Stimulated activated CD4-positive, alpha-beta T cell treated with anti-CD3 and anti-CD28 coated beads, Interleukin-12 subunit alpha, Interleukin-12 subunit beta, amount 100 ng/mL, for 4 hours (primary cell): ENCODE data around the gene LYG1.
"Not testable (repeated sequence)": the region's sequence is repeated elsewhere in the genome, so short reads cannot be mapped to it uniquely, and the experiment has no call there.

Experiments used
- DNase-seq: peaks from one replicate; pipeline ENCODE4 v3.0.0-alpha.2; 2020

LYG1 gene

DNA sequence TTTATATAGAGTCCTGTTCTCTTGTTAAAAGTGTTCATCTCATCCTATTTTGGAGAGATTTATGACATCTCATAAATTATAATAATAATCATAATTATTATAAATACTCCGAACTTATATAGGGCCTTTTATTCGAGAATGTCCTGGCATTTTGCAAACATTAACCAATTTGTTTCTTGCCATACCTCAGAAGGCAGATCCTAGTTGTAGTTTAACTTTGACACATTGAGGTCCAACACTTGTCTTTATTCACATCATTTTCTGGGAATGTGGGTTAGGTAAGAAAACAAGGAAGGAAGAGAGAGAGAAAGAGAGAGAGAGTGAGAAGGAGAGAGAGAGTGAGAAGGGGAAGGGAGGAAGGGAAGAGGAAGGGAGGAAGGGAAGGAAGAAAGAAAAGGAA, at the start of gene LYG1:
TSS of gene LYG1 (minus strand) at position 101 of the 400 bp plus-strand sequence. CDS start 5,527 bp downstream, outside the sequence.
- DNase-seq, result not testable (repeated sequence)

DNA sequence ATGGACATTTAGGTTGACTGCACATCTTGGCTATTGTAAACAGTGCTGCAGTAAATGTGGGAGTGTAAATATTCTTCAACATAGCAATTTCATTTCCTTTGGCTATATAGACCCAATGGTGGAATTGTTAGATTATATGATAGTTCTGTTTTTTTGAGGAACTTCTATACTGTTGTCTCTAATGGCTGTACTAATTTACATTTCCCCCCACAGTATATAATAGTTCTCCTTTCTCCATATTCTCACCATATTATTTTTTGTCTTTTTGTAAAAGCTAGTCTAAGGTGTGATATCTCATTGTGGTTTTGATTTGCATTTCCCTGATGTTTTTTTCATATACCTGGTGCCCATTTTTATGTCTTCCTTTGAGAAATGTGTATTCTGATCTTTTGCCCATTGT, 49.2 kb upstream of the LYG1 start:
- no peak for DNase-seq

DNA sequence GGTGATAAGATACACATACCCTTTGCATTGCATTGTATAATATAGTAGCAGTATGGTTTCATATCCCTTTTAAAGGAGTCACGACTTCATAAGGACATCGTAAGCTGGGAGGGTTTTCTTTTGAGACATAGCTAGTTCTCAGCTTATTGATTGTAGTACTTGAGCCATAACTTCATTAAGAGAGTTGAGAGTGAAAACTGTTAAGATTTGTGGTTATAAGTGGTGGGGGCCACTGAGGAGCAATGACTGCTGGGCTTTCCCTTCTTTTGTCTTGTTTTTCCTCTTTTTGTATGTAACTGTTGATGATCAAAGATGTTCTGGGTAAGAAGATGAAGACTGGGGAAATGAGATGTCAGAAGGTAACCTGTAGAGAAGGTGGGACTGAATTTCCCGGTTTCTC, 47.2 kb upstream of the LYG1 start:
- no peak for DNase-seq

DNA sequence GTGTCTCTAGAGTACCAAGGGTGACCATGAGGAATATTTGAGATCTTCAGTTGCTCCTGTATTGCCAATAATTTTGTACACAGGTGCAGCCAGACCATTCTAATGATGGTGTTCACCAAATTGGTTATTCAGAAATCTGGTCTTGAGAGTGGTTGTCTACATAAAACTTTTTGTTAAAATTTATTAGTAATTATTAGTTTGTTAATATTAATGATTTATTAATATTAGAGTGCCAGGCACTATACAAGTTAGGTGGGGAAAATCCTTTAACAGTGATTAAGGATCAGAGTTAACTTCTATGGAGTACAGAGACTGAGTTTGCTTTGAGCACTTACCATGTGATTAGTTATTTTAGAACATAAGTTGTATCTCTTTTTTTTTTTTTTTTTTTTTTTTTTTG, 45.2 kb upstream of the LYG1 start:
- DNase-seq, result no peak

DNA sequence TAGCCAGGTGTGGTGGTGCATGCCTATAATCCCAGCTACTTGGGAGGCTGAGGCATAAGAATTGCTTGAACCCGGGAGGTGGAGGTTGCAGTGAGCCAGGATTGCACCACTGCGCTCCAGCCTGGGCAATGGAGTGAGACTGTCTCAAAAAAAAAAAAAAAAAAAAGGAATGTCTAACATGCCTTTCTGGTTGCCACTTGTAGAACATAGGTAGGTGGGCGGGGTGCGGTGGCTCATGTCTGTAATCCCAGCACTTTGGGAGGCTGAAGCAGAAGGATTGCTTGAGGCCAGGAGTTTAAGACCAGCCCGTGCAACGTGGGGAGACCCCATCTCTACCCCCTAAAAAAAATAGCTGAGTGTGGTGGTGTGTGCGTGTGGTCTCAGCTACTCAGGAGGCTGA, 44.4 kb upstream of the LYG1 start:
- DNase-seq, result not testable (repeated sequence)

DNA sequence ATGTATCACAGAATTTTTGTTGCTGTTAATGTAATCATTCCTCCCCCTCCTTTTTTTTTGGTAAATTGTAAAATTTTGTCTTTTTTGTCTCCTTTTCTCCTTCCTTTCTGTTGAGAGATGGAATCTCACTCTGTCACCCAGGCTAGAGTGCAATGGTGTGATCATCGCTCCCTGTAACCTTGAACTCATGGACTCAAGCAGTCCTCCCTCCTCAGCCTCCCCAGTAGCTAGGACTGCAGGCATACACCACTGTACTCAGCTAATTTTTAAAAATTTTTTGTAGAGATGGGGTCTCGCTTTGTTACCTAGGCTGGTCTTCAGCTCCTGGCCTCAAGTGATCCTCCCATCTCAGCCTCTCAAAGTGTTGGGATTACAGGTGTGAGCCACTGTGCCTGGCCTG, 41.5 kb upstream of the LYG1 start:
- no peak for DNase-seq

DNA sequence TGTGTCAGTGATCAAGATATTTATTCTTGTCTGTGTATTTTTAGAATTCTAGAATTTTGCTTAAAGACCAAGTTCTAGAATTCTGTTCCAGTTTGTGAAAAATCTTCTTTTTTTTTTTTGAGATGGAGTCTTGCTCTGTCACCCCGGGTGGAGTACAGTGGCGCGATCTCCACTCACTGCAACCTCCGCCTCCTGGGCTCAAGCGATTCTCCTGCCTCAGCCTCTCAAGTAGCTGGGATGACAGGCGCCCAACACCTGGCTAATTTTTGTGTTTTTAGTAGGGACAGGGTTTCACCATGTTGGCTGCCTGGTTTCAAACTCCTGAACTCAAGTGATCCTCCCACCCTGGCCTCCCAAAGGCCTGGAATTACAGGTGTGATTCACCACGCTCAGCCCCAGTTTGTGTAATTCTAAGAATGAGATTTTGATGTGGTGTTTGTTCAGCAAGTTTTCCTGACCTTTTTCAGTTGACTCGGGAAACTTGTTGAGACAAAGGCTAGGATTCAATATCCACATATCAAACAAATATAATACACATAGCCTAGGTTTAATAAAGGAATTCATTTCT, 39.8 kb upstream of the LYG1 start:
- DNase-seq, result no peak

DNA sequence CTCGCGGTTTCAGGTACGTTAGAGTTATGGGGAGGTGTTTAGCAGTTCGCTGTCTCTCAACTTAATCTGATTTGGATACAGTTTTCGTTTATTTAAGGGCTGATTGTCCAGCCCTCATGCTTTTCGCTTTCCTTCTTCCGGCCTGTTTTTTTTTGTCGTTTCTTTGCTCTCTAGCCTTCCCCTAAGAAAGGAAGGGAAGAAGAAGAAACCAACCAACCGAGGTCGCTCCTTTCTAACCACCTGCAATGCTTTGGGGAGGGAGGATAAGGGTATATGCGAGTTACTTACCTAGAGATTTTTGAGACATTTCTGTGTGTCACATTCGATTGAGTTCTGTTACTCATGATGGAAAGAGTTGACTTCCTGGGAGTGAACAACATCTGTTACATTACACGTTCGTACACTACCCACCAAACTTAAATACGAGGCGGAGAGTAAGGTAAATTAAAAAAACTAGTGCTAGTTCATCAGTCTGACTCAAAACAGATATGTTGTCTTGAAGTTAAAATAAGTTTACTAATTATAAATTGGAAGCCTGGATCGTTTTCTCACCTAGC, 37.1 kb upstream of the LYG1 start:
- DNase-seq, result no peak

DNA sequence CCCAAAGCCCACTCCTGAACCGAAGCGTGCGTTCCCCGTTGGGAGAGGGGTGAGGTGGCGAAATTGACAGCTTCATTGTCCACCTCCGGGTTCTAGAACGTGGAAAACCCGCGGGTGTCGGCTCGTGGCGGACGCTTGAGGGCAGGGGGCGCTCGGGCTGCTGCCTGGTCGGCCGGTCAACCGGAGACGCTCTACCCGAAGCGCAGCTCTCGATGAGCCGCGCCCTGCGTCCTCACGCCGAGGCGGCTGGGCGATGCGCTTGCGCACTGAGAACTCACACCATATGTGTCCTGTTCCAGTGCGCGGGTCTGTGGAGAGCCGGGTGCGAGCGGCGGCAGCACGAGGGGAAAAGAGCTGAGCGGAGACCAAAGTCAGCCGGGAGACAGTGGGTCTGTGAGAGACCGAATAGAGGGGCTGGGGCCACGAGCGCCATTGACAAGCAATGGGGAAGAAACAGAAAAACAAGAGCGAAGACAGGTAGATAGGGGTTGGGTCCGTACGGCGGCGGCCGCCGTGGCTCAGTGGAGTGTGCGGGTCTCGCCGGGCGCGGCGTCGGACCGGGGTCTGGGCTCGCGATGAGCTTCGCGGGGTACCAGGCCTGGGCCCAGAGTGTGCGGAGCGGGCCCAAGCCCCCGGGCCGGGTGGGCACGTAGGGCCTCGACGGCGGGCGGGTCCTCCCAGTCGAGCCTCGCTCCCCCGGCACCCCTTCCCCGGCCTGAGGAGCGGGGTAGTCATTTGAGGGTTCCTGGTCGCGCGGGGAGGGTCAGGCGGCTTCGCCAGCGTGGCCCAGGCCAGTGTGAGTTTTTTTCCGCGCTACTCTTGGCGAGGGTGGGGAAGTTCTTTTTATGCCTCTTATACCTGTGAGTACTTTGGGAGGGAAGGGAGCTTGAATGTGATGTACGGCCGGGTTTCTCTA, 36.4 kb upstream of the LYG1 start, which contains the start of gene EIF5B:
TSS of gene EIF5B (plus strand) at position 277 of the 916 bp plus-strand sequence. CDS start at position 443, 166 bp downstream.
- DNase-seq, result peak; percentile 90

DNA sequence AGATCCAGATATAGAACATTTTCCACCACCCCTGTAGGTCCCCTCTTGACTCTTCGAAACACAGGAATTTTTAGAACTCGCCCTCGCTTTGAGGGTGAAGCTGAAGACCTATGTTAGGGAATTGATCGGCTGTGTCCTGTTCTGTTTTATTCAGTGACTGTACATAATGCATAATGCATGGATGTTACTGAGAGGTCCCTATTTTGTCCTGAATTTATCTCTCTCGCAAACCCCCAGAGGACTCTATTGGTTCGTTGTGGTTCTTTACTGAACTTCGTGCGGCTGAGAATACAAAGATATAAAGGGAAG, 35.8 kb upstream of the LYG1 start:
- no peak for DNase-seq

DNA sequence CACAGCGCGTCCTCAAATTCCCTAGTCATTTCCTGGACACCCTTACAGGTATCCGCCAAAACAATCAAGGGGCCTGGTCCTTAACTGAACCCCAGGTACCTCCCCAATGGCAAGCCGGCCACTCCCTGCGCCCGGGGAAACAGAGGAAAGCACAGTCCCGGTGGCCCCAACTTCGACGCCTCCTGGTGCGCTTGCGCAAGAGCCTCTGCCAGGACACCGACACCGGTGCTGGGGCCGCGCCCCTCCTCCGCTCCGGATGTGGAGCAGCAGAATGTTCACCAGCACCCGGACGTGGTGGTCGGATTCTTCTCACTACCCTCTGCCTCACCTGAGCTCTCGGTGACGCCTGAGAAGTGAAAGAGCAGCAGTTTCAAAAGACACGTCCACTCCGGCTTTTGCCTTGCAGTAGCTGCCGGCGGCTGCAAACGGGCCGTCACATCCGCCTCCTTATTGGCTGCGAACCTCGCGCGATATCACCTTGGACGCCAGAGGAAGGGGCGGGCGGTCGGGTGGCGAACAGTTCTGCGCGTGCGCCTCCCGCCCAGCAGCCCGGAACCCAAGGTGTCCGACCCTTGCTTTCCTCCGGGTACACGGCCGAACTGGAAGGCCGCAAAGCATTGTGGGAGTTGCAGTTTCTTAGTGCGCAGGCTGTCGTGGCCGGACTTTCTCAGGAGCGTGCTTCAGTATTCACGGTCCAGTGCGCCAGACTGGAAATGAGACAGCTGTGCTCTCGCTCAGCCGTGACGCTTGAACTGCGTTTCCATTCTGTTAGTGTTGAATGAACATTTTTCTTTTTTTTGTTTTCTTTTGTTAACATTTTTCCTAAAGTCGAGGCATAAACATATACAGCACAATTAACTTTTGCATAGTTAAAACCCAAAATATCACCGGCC, 35.2 kb upstream of the LYG1 start, which contains the start of gene TXNDC9:
TSS of gene TXNDC9 (minus strand) at position 423 of the 893 bp plus-strand sequence. CDS start 3,123 bp downstream, outside the sequence.
- peak; percentile 94 for DNase-seq

DNA sequence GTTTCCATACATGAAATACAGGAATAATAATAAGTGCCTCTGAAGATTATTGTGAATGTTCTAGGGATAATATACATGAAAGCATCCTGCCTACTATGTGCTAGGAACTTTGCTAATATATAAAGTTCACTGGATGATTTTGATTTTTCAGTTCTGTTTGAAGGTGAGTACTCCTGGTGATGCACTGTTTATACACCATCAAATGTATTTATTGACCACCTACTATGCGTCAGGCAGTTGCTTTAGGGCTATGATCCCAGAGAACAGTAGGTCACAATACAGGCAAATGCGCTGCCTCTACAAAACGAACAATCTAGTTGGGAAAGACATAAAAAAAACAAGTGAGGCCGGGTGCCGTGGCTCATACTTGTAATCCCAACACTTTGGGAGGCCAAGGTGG, 24.4 kb upstream of the LYG1 start:
- no peak for DNase-seq

DNA sequence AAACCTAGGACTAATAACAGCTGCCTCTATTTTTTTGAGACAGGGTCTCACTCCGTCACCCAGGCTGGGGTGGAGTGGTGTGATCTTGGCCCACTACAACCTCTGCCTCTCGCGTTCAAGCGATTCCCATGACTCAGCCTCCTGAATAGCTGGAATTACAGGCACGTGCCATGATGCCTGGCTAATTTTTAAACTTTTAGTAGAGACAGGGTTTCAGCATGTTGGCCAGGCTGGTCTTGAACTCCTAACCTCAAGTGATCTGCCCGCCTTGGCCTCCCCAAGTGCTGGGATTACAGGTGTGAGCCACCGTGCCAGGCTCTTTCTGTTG, 16.8 kb upstream of the LYG1 start:
- not testable (repeated sequence) for DNase-seq

DNA sequence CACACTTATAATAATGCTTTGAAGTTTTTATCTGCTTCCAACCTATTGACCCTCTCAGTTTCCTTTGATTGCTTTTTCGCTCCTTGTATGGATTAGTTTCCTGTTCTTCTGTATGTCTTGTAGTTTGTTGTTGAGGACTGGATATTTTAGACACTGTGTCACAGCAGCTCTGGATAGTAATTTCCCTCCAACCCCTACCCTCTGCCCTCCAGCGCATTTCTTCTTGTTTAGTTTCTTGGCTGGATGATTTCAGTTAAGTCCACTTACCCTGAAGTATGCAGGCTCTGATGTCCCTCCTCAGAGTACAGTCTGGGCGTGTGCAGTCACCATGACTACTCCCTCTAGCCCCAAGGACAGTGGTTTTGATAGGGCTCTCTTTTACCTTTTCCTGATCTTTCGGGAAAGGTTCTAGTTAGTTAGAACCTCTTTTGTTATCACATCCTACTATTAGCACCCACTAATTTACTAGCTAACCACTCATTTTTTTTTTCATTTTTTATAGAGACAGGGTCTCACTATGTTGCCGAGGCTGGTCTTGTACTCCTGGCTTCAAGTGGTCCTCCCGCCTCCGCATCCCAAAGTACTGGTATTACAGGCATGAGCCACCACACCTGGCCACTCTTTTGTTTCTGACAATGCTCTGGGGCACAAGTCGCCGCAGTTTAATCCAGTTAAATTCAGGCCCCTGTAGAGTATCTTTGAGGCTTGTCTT, 16.3 kb upstream of the LYG1 start:
- DNase-seq, result no peak

DNA sequence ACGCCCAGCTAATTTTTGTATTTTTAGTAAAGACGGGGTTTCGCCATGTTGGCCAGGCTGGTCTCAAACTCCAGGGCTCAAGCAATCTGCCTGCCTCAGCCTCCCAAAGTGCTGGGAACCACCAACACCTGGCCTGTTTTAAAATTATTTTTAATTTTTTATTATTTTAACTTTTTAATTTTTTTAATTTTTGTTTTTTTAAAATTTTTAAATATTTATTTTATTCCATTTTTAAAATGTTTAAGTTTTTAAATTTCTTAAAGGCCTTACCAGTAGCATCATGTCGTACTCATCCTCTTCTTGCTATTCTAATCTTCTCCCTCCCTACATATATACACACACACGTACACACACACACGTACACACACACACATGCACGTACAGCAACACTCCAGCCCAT, 1.4 kb downstream of the LYG1 start:
- no peak for DNase-seq

DNA sequence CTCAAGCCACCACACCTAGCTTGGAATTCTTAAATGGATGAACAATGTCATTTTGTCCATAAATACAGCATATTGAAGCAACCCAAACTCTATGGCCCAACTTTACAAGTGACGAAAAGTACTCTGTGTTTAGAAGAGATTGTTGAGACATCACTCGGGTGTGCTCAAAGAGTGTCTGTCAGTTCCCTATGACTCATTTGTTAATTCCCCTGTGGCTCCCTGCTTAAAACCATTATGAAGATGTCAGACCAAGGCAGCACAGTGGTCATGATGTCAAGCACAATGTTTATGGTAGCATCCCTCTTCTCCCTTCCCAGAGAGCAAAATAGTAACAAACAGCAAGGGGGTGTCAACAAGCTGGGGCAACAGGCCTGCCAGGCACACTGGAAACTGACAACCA, 3.0 kb downstream of the LYG1 start:
- no peak for DNase-seq

DNA sequence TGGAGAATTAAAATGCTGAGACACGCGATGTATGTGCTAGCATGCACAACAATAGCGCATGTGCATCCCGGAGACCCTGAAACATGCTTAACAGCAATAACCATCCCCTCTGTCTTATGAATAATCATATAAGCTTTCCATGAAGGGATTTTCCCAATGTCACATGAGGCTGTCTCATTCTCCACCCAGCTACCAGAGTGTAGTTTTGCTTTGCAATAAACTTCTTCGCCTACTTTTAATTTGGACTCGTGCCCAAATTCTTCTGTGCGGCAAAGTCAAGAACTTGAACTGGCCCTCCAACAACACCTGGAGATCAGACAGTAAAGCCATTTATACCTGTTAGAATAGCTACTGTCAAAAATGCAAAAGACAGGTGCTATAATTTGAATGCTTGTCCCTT, 15.5 kb downstream of the LYG1 start:
- no peak for DNase-seq

DNA sequence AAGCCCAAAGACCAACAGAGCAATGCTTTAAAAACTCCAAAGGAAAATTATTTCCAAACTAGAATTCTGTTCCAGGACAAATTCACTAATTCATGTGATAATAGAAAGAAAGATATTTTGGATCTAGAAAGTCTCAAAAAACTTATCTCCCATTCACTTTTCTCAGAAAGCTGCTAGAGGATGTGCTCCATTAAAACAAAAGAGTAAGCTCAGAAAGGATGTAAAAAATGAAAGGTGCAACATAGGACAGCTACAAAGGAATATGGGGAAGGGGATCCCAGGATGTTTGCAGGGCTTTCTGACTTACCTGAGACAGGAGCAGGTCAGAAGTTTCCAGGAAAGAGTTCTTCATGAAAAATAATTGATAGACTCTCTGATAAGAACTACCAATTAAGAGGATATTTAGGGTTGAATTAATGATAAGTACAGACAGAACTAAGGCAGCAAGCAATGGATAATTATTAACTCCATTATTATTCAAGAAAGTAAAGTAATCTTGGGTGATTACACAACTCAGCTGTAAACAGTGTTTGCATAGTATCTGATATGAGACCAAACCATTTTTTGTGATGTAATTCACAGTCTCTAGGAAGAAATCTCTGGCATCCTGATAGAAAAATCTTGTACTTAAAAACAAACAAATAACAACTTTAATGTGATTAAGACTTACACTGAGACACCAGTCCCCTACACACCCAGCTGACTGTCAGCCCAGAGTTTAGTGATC, 20.9 kb downstream of the LYG1 start:
- no peak for DNase-seq

DNA sequence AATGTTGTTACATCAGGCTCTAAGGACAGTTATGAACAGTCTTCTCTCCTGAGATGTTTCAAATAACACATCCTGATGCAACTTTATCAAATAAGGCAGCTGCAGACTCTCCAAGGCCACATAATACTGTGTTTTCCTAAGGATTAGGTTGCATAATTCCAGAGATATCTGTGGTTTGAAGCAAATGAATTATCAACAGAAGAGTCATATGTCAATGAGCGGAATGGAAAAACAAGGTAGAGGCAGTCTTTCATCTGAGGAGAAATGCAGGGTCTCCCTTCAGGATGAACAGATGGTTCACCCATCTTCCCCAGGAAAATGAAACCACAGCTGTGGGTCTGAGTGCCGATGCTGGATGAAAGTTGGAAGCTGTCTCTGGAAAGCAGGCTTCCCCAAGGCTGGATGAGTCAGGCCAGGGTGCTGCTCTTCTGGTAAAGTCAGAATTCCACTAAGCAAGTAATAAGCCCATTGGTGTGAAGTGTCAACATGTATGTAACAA, 22.2 kb downstream of the LYG1 start:
- no peak for DNase-seq

DNA sequence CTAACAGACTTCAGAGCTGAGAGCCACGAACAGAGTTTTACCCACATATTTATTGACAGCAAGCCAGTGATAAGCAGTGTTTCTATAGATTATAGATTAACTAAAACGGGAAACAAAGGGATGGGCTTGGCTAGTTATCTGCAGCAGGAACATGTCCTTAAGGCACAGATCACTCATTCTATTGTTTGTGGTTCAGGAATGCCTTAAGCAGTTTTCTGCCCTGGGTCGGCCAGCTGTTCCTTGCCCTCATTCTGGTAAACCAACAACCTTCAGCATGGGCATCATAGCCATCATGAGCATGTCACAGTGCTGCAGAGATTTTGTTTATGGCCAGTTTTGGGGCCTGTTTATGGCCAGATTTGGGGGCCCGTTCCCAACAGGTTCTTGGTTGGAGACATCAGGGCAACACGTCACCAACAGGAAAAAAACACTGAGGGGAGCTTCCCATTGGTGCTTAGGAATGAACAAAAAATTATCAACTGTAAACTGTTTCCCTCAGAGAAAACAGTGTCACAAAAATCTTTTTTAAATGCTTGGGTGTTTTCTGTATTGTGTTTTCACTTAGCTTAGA, 22.7 kb downstream of the LYG1 start:
- DNase-seq, result not testable (repeated sequence)

DNA sequence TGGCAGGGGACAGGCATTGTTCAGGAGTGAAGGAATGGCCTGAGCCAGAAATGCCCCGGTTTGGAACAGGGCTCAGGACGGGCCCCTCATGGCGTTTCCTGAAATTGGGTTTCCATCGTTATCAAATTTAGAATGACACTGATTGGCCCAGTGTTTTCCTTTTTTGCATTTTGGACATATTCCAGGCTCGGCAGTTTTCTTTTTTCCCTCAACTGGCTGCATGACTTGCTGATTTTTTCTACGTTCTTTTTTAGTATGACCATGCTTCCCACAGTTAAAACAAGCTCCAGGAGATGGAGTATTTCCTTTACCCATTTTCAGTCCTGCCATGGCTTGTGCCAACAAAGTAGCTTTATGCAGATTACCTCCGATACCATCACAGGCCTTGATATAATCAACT, 25.1 kb downstream of the LYG1 start:
- no peak for DNase-seq
